Naive thymus-derived CD4-positive, alpha-beta T cell (primary cell): ENCODE results near the gene SBK3. TPM values are rescaled to one million over a fixed set of nuclear protein-coding genes. Genes with fewer than 3 reads are reported as not detected.
"Not testable (repeated sequence)": the region's sequence is repeated elsewhere in the genome, so short reads cannot be mapped to it uniquely, and the experiment has no call there.

Source experiments
- ATAC-seq: fragments of 150-1000 bp; cut with Tn5 transposase; 2 replicates; pipeline ENCODE4 v1.10.0; 2021; ENCODE audit warnings: mild to moderate bottlenecking, moderate library complexity
- CTCF ChIA-PET: fragments of 350-600 bp; sonication (Branson Sonifier 250); formaldehyde crosslinking; loops from one replicate; lab custom pipeline; 2021; ENCODE audit warnings: antibody characterized with exemption; lab: Charles Lee
- POLR2A ChIA-PET: fragments of 350-600 bp; sonication (Branson Sonifier 250); formaldehyde crosslinking; loops from one replicate; lab custom pipeline; 2021; ENCODE audit warnings: antibody characterized with exemption, inconsistent platforms; lab: Charles Lee
- DNase-seq, 9 donors: peaks; one replicate each; pipeline versions ENCODE4 v3.0.0 to v3.0.0-alpha.2; 2020 to 2022; ENCODE audit warnings: mixed read lengths in 1 of 9
- H3K27ac ChIP-seq: one replicate; pipeline ENCODE4 v1.7.0; 2013; ENCODE audit warnings: mild to moderate bottlenecking, low read depth, low read length, moderate library complexity
- H3K27me3 ChIP-seq, 2 donors: one replicate each; pipeline ENCODE4 v1.7.0; 2013; ENCODE audit warnings: low read length in 2 of 2, mild to moderate bottlenecking in 2 of 2, moderate library complexity in 2 of 2; ENCODE audit not compliant: control insufficient read depth in 2 of 2, insufficient read depth in 2 of 2
- H3K36me3 ChIP-seq, 3 experiments: 1 replicate in 2 of 3; 2 replicates in 1 of 3; pipeline ENCODE4 v1.7.0; 2013; ENCODE audit warnings: low read length in 3 of 3, mild to moderate bottlenecking in 3 of 3, moderate library complexity in 1 of 3; ENCODE audit not compliant: insufficient read depth in 3 of 3, control insufficient read depth in 2 of 3
- H3K4me1 ChIP-seq, 2 donors: one replicate each; pipeline ENCODE4 v1.7.0; 2013; ENCODE audit warnings: low read length in 2 of 2, mild to moderate bottlenecking in 2 of 2, moderate library complexity in 1 of 2; ENCODE audit not compliant: control insufficient read depth in 2 of 2, insufficient read depth in 2 of 2
- H3K4me3 ChIP-seq: 2 replicates; pipeline ENCODE4 v1.7.0; 2013; ENCODE audit warnings: mild to moderate bottlenecking, low read length
- H3K9me3 ChIP-seq, 3 experiments: 1 replicate in 2 of 3; 2 replicates in 1 of 3; pipeline ENCODE4 v1.7.0; 2013; ENCODE audit warnings: low read length in 3 of 3; ENCODE audit not compliant: control insufficient read depth in 2 of 3
- H3K27ac Mint-ChIP-seq, 9 donors: one replicate each; pipeline ENCODE4 v1.8.0; 2020 to 2022; ENCODE audit warnings: mixed read lengths in 9 of 9, mild to moderate bottlenecking in 8 of 9, moderate library complexity in 5 of 9, inconsistent platforms in 2 of 9
- H3K27me3 Mint-ChIP-seq, 5 donors: one replicate each; pipeline ENCODE4 v1.8.0; 2021 to 2022; ENCODE audit warnings: mixed read lengths in 5 of 5, mild to moderate bottlenecking in 1 of 5
- H3K36me3 Mint-ChIP-seq, 5 donors: one replicate each; pipeline ENCODE4 v1.8.0; 2020 to 2022; ENCODE audit warnings: mixed read lengths in 5 of 5, mild to moderate bottlenecking in 3 of 5, inconsistent platforms in 1 of 5
- H3K4me1 Mint-ChIP-seq, 7 donors: one replicate each; pipeline ENCODE4 v1.8.0; 2020 to 2022; ENCODE audit warnings: mixed read lengths in 7 of 7, mild to moderate bottlenecking in 3 of 7, inconsistent platforms in 1 of 7
- H3K4me3 Mint-ChIP-seq, 10 donors: one replicate each; pipeline ENCODE4 v1.8.0; 2020 to 2022; ENCODE audit warnings: mild to moderate bottlenecking in 10 of 10, mixed read lengths in 10 of 10, moderate library complexity in 6 of 10, inconsistent platforms in 2 of 10
- H3K9me3 Mint-ChIP-seq, 11 donors: one replicate each; pipeline ENCODE4 v1.8.0; 2020 to 2022; ENCODE audit warnings: mixed read lengths in 11 of 11, mild to moderate bottlenecking in 4 of 11, inconsistent platforms in 1 of 11, moderate library complexity in 1 of 11
- intact Hi-C, 2 donors: fragments of 100-400 bp; cut with micrococcal nuclease; formaldehyde crosslinking; loops; one replicate each; pipeline ENCODE4 v1.15.1; 2023
- polyA plus RNA-seq, 2 donors: library from polyadenylated mRNA; unstranded; fragments of 300-500 nt; fragmentation: Illumina TruSeq; gene quantifications; one replicate each; pipeline ENCODE4 v1.2.3, GENCODE V29; 2021
- total RNA-seq, 6 experiments: library from RNA in 5 of 6; stranded (reverse) in 5 of 6; gene quantifications; 1 replicate in 5 of 6; 2 replicates in 1 of 6; pipeline ENCODE4 v1.2.3 and lab custom pipeline; 2021 to 2026

SBK3 gene
- total and polyA plus RNA-seq, 7 experiments from 2014 or later: not detected

- Mint-ChIP-seq H3K36me3 (no peaks in the 10 kb centered on the region), H3K4me1 (no peaks in the 10 kb centered on the region), H3K27me3 (no peaks in the 10 kb centered on the region), H3K9me3 (no peaks in the 10 kb centered on the region), H3K4me3 (no peak overlapping the region), H3K27ac (no peak overlapping the region)
- no peaks in the 10 kb centered on the region for H3K36me3 ChIP-seq
- H3K27ac ChIP-seq: no peak overlapping the region
- ChIA-PET CTCF (interaction anchor here (0.6 kb wide), 2 partner anchors 1192 to 1334 kb away, joined by 3 read pairs; no protein-coding TSS in a partner anchor), POLR2A (interaction anchor here (1.0 kb wide), 1 partner anchor 419 kb away, joined by 3 read pairs; no protein-coding TSS in a partner anchor)
- no peak for DNase-seq
- ATAC-seq: no peak
- H3K9me3 ChIP-seq: no peaks in the 10 kb centered on the region
- no peaks in the 10 kb centered on the region for H3K27me3 ChIP-seq
- intact Hi-C loops: no loop called here
- no peaks in the 10 kb centered on the region for H3K4me1 ChIP-seq
- no peak overlapping the region for H3K4me3 ChIP-seq
Measured at GRCh38 chr19:55535173-55535964, 10.0 kb downstream of the SBK3 start.

- H3K27me3 Mint-ChIP-seq, intact Hi-C loops, H3K36me3 ChIP-seq, H3K4me1 ChIP-seq, H3K36me3 Mint-ChIP-seq, H3K9me3 Mint-ChIP-seq, DNase-seq, H3K4me3 ChIP-seq, H3K4me3 Mint-ChIP-seq, POLR2A ChIA-PET, H3K4me1 Mint-ChIP-seq, H3K27ac ChIP-seq, CTCF ChIA-PET, H3K9me3 ChIP-seq, H3K27me3 ChIP-seq, ATAC-seq: not testable (repeated sequence)
- peak overlapping the region in 1 of 9 donors; percentile 54 for H3K27ac Mint-ChIP-seq
Measured at GRCh38 chr19:55534280-55534679, 11.1 kb downstream of the SBK3 start.

GRCh38 chr19:55530996-55531395, 14.3 kb downstream of the SBK3 start:
- intact Hi-C loops: no loop called here
- CTCF ChIA-PET: no interaction called here
- Histone ChIP-seq H3K27ac (no peak overlapping the region), H3K27me3 (no peaks in the 10 kb centered on the region), H3K36me3 (no peaks in the 10 kb centered on the region), H3K9me3 (no peaks in the 10 kb centered on the region), H3K4me3 (no peak overlapping the region), H3K4me1 (no peaks in the 10 kb centered on the region)
- POLR2A ChIA-PET: no interaction called here
- Mint-ChIP-seq H3K4me1 (no peaks in the 10 kb centered on the region), H3K4me3 (no peak overlapping the region), H3K27me3 (no peaks in the 10 kb centered on the region), H3K9me3 (no peaks in the 10 kb centered on the region), H3K36me3 (no peaks in the 10 kb centered on the region), H3K27ac (no peak overlapping the region)
- DNase-seq (no peak), ATAC-seq (no peak)

GRCh38 chr19:55529636-55530234, 15.6 kb downstream of the SBK3 start:
- no peak for DNase-seq
- Histone ChIP-seq H3K9me3 (no peaks in the 10 kb centered on the region), H3K36me3 (no peaks in the 10 kb centered on the region), H3K4me1 (no peaks in the 10 kb centered on the region), H3K4me3 (no peak overlapping the region), H3K27me3 (no peaks in the 10 kb centered on the region), H3K27ac (no peak overlapping the region)
- Mint-ChIP-seq H3K4me3 (no peak overlapping the region), H3K27ac (no peak overlapping the region), H3K27me3 (peaks cover 0 to 4% (median 0%) of the 10 kb centered on the region in 5 donors), H3K4me1 (no peaks in the 10 kb centered on the region), H3K9me3 (no peaks in the 10 kb centered on the region), H3K36me3 (no peaks in the 10 kb centered on the region)
- no peak for ATAC-seq
- ChIA-PET CTCF (no interaction called here), POLR2A (no interaction called here)
- intact Hi-C loops: no loop called here

GRCh38 chr19:55528030-55528803, 17.1 kb downstream of the SBK3 start:
- Histone ChIP-seq H3K4me1 (no peaks in the 10 kb centered on the region), H3K27ac (no peak overlapping the region), H3K36me3 (no peaks in the 10 kb centered on the region), H3K27me3 (no peaks in the 10 kb centered on the region), H3K9me3 (no peaks in the 10 kb centered on the region), H3K4me3 (no peak overlapping the region)
- POLR2A ChIA-PET: no interaction called here
- intact Hi-C loops: no loop called here
- Mint-ChIP-seq H3K27ac (no peak overlapping the region), H3K27me3 (peaks cover 0 to 9% (median 3%) of the 10 kb centered on the region in 5 donors), H3K4me1 (no peaks in the 10 kb centered on the region), H3K4me3 (no peak overlapping the region), H3K36me3 (no peaks in the 10 kb centered on the region), H3K9me3 (no peaks in the 10 kb centered on the region)
- CTCF ChIA-PET: interaction anchor here (1.1 kb wide), 1 partner anchor 45 kb away, joined by 3 read pairs; no protein-coding TSS in a partner anchor
- DNase-seq: no peak
- ATAC-seq: no peak

- Histone ChIP-seq H3K4me3 (no peak overlapping the region), H3K4me1 (no peaks in the 10 kb centered on the region), H3K27ac (no peak overlapping the region), H3K9me3 (no peaks in the 10 kb centered on the region), H3K36me3 (no peaks in the 10 kb centered on the region), H3K27me3 (no peaks in the 10 kb centered on the region)
- Mint-ChIP-seq H3K27ac (no peak overlapping the region), H3K27me3 (peaks cover 0 to 9% (median 3%) of the 10 kb centered on the region in 5 donors), H3K36me3 (no peaks in the 10 kb centered on the region), H3K9me3 (no peaks in the 10 kb centered on the region), H3K4me3 (no peak overlapping the region), H3K4me1 (no peaks in the 10 kb centered on the region)
- no peak for ATAC-seq
- POLR2A ChIA-PET: no interaction called here
- intact Hi-C loops: no loop called here
- DNase-seq: no peak
- CTCF ChIA-PET: no interaction called here
Measured at GRCh38 chr19:55527197-55528029, 17.9 kb downstream of the SBK3 start.
